ENCODE measurements around the gene RNASE4.

The RNASE4 gene

DNA sequence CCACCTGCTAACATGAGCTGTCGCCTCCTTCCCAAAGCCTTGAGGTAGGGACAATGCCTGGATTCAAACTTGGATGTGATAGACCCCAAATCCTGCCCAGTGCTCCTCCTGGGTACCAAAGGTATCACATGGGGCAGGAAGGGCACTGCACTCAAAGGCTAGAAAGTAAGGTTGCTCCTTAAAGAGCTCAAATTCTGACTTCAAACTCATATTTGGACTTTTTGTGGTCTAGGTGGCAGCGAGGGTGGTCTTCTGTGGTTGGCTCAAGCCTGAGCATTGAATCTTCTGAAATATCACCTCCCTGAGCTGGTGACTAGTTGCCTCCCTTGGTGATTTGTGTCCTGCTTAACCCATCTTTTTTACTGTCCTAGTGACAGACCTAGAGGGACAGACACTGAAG lies 8.3 kb upstream of the RNASE4 start:
- DNase-seq: no peak

DNA sequence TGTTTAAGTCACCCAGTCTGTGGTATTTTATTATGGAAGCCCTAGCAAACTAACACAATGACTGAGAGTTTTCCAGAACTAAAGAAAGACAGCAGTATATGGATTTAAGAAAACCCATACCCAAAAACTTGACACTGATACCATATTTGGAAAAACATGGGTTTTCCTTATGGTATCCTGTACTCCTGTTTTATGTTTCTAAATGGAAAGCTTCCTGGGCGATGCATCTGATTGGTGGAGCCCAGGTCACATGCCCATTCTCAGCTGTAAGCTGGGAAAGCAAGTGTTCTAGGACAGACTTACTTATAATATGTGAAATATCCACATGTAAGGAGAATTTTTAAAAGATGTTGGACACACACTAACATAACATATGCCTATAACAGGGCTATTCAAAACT lies 4.5 kb upstream of the RNASE4 start:
- DNase-seq: peak; percentile 27

- DNase-seq: no peak
Observed at GRCh38 chr14:20680363-20680762, 4.0 kb upstream of the RNASE4 start.

- DNase-seq: no peak
Observed at GRCh38 chr14:20680843-20681347, 3.5 kb upstream of the RNASE4 start.

DNA sequence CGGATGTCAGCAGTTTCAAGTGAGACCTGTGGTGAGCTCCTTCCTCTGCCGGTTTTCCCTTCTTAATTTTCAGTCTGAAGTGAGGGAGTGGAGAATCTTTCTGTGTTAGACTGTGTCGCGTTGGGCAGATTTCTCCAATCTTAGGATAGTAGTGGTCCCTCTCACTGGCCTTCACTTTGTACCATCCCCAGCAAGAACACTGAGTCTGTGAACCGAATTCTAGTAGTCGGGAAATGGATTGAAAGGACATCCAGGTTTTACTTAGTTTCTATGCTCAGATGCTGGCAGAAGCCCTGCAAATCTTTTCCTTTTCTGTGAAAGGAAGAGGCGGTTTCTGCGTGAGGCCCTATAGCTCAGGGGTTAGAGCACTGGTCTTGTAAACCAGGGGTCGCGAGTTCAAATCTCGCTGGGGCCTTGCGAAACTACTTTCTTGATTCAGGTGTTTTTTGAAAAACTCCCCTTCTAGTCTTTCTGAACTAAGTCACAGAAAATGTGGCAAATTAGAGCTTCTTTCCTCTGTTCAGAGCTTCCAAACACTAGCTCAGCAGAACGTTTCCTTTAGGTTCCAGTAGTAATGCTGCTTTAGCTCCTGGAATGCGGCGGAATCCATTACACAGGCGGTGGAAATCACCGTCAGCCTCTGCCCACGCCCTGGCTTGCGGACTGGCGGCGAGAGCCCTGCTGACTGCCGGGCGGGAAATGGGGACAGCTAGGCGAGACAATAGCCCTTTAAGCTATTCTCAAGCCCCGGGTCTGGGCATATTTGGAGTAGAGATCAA lies 2.8 kb upstream of the RNASE4 start:
- peak; percentile 73 for DNase-seq

DNA sequence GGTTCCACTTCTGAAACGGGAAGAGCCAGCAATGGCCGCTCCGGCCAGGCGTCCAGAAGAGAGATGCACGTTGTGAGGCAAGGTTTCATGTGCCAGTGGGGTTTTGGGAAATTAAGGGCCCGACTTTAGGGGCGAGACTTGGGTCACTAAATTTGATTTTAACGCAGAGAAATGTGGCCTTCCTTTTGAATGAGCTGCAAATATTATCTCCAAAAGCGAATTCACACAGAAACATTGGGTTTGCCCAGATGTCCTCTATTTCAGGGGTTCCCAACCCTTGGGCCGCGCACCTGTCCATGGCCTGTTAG lies 2.3 kb upstream of the RNASE4 start:
- DNase-seq: no peak

GRCh38 chr14:20682435-20683124 lies 1.8 kb upstream of the RNASE4 start:
- peak; percentile 91 for DNase-seq

- DNase-seq: peak; percentile 92
Observed at GRCh38 chr14:20683125-20683890, 1.1 kb upstream of the RNASE4 start.

- DNase-seq: no peak
Observed at GRCh38 chr14:20684662-20685456, 499 bp downstream of the RNASE4 start.

- no peak for DNase-seq
Observed at GRCh38 chr14:20686386-20687143, 2.2 kb downstream of the RNASE4 start.

GRCh38 chr14:20687362-20688166 lies 3.2 kb downstream of the RNASE4 start:
- no peak for DNase-seq

- no peak for DNase-seq
Observed at GRCh38 chr14:20688167-20688839, 3.9 kb downstream of the RNASE4 start, which contains the start of gene ANG. Gene ANG (plus strand): TSS chr14:20688764. CDS start chr14:20693565, 4,801 bp downstream.

- peak; percentile 86 for DNase-seq
Observed at GRCh38 chr14:20690848-20691640, 6.7 kb downstream of the RNASE4 start.

DNA sequence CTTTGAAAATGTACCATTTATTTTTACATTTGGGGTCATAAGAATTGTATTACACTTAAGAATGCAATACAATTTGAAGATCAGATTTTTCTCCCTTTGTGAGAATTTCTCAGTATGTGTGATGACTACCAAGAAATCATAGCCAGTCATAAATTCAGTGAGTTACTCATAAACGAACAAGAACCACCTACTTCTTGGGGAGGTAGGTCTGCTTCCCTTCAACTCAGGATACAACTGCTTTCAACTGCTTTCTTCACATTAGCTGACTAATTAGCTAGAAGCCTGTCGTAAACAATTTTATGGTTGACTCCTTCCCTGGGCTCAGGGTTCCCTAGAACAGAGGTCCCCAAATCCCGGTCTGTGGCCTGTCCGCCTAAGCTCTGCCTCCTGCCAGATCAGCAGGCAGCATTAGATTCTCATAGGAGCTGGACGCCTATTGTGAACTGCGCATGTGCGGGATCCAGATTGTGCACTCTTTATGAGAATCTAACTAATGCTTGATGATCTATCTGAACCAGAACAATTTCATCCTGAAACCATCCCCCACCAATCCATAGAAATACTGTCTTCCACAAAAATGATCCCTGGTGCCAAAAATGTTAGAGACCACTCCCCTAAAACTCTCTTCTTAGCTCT lies 7.9 kb downstream of the RNASE4 start:
- DNase-seq: no peak

DNA sequence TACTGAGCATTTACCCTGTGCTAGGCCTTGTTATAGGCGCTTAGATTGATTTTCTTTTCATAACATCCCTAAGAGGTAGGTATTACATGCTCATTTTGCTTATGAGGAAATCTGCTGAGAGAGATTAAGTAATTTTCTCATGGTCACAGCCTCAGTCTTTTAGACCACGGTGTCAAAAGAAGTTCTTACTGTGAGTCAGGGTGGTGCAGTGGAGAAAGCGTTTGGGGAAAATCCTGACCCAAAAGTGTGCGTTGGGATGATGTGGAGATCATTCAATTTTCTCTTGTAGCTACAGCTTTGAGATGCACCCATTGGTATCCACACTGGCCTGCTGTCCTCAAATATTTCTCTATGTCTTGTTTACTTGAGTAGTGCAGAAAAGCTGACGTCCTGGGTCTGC lies 12.4 kb downstream of the RNASE4 start:
- DNase-seq: no peak

DNA sequence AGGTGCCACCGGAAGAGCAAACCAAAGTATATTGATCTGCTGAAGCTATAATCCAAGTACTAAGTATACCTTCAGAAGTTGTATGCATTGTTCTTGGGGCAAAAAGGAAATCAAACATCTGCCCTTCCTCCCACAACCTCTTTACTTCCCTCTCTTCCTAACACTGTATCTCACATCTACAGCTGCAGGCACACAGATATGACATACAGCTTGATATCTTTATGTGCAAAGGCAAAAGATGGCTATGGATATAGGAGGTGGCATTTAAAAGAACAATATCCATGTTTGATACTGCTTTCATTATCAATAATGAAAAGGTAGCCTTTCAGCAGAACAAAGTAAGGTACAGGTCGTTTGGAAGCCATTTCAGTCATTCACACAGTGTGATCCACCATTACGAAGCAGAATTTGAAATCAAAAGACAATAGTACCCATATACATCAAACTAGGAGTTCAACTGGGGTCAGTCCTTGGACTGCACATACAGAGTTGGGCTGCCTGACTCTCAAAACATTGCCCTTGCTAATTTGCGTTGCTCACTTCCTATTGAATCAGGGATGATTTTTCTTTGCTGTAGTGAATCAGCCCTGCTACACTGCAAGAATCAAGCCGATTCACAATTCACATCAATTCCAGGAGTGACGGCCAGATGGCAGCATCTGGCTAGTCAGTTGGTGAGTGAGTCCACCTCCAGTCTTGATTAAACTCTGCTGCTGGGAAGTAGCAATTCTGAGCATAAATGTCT lies 13.1 kb downstream of the RNASE4 start:
- peak; percentile 58 for DNase-seq

DNA sequence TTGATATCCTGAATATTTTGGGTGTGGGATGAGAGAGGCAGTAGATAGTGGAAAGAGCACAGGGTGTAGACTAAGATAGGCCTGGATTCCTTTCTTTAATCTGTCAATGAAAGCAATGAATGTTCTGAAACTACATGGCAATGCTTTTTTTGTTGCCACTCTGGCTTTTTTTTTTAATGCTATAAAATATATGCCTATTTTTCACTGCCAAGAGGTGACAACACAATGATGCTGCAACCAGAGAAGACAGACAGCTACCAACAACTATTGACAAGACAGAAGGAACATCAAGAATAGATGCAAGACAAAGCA lies 13.6 kb downstream of the RNASE4 start:
- DNase-seq: no peak

GRCh38 chr14:20698934-20699333 lies 14.6 kb downstream of the RNASE4 start:
- no peak for DNase-seq

DNA sequence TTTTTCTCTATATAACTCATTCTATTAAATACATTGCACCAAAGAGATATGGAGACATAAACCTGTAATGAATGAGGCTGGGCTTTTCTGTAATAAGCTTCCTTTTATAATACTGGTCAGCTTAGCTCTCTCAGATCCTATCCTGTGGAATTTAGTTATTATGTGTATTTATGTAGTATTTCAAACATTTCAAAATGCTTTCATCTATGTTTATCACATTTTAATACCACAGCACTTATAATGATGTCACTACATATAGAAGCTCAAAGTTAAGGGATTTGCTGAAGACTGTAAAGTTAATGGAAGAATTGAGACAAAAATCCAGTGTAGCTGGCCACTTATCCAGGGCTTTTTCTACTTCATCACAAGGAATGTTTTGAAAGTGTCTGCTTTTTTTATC lies 15.6 kb downstream of the RNASE4 start:
- DNase-seq: no peak

All from NCI-H1105 treated with DMSO at 0.1 percent for 48 hours (cell line).